Colon (tissue), 2 donors: Measurements from ENCODE around the gene TTLL10.
"Not testable (repeated sequence)": the region's sequence is repeated elsewhere in the genome, so short reads cannot be mapped to it uniquely, and the experiment has no call there.

Experiments
- FAIRE-seq: peaks from 2 replicates; lab custom pipeline; 2012; peaks lifted over from hg19 to GRCh38; lab: Jason Lieb, UNC
- donor health status: control.
- donor health status: control.

Gene TTLL10

GRCh38 chr1:1171546-1172340 is 1.9 kb upstream of the TTLL10 start:
- FAIRE-seq = no peak

GRCh38 chr1:1173061-1173792 is 453 bp upstream of the TTLL10 start:
- FAIRE-seq = no peak

- FAIRE-seq = no peak
These were observed 1.8 kb downstream of the TTLL10 start for GRCh38 chr1:1175221-1176062.

GRCh38 chr1:1176063-1176761 is 2.5 kb downstream of the TTLL10 start:
- FAIRE-seq = not testable (repeated sequence)

GRCh38 chr1:1176931-1177330 is 3.3 kb downstream of the TTLL10 start:
- no peak for FAIRE-seq

- FAIRE-seq = no peak
These were observed 3.9 kb downstream of the TTLL10 start for GRCh38 chr1:1177452-1178206.

GRCh38 chr1:1178794-1179331 is 5.2 kb downstream of the TTLL10 start:
- no peak for FAIRE-seq

GRCh38 chr1:1179346-1179982 is 5.8 kb downstream of the TTLL10 start:
- FAIRE-seq = no peak

GRCh38 chr1:1179983-1180861 is 6.5 kb downstream of the TTLL10 start:
- FAIRE-seq = no peak

- no peak for FAIRE-seq
These were observed 7.7 kb downstream of the TTLL10 start for GRCh38 chr1:1181129-1181937.

GRCh38 chr1:1181938-1182410 is 8.3 kb downstream of the TTLL10 start:
- no peak for FAIRE-seq

- no peak for FAIRE-seq
These were observed 9.0 kb downstream of the TTLL10 start for GRCh38 chr1:1182491-1183220.

- FAIRE-seq = no peak
These were observed 9.6 kb downstream of the TTLL10 start for GRCh38 chr1:1183221-1183747.

GRCh38 chr1:1183833-1184775 is 10.4 kb downstream of the TTLL10 start:
- FAIRE-seq = no peak

- FAIRE-seq = no peak
These were observed 11.6 kb downstream of the TTLL10 start for GRCh38 chr1:1185101-1185765.

- FAIRE-seq = no peak
These were observed 14.3 kb downstream of the TTLL10 start for GRCh38 chr1:1187938-1188337.
